Keratinocyte (primary cell): ENCODE results near the gene SRD5A1. TPM values are rescaled to one million over a fixed set of nuclear protein-coding genes. Genes with fewer than 3 reads are reported as not detected.
A peak's percentile ranks its signal among the peaks of the same experiment; 100 is the strongest.

ENCODE experiments used
- DNase-seq: peaks from one replicate; pipeline ENCODE4 v3.0.0-alpha.2; 2011; ENCODE audit warnings: low read depth, missing footprints, low spot score
- FAIRE-seq: peaks from 2 replicates; lab custom pipeline; 2011; peaks lifted over from hg19 to GRCh38; lab: Jason Lieb, UNC
- H2AFZ ChIP-seq: 2 replicates; pipeline ENCODE4 v1.6.0; 2012; ENCODE audit warnings: low read length, control low read depth, inconsistent platforms; ENCODE audit not compliant: control insufficient read depth
- H3K27ac ChIP-seq: 2 replicates; pipeline ENCODE4 v1.5.1; 2011; ENCODE audit warnings: low read length; ENCODE audit not compliant: control insufficient read depth, insufficient read depth
- H3K27me3 ChIP-seq: 3 replicates; pipeline ENCODE4 v1.6.0; 2011; ENCODE audit warnings: low read length; ENCODE audit not compliant: control insufficient read depth, insufficient read depth; ENCODE audit errors: extremely low read depth
- H3K36me3 ChIP-seq, 2 experiments: 2 replicates in 1 of 2; 3 replicates in 1 of 2; pipeline ENCODE4 v1.5.1; 2011; ENCODE audit warnings: low read length in 2 of 2, mild to moderate bottlenecking in 1 of 2; ENCODE audit not compliant: control insufficient read depth in 2 of 2, insufficient read depth in 2 of 2; ENCODE audit errors: extremely low read depth in 1 of 2
- H3K4me1 ChIP-seq: 3 replicates; pipeline ENCODE4 v1.5.1; 2011; ENCODE audit warnings: low read length; ENCODE audit not compliant: control insufficient read depth, insufficient read depth; ENCODE audit errors: extremely low read depth
- H3K4me2 ChIP-seq: 3 replicates; pipeline ENCODE4 v1.6.0; 2011; ENCODE audit warnings: low read depth, low read length; ENCODE audit not compliant: control insufficient read depth, insufficient read depth; ENCODE audit errors: extremely low read depth
- H3K4me3 ChIP-seq, 3 experiments: fragments of 200-600 bp in 1 of 3; sonication (generic) in 1 of 3; 2 replicates in 2 of 3; 3 replicates in 1 of 3; pipeline ENCODE4 v1.5.1; 2011 to 2016; ENCODE audit warnings: low read length in 3 of 3, mild to moderate bottlenecking in 3 of 3, control low read depth in 2 of 3, inconsistent platforms in 1 of 3, low read depth in 1 of 3, mixed read lengths in 1 of 3, mixed run types in 1 of 3, moderate library complexity in 1 of 3; ENCODE audit not compliant: control insufficient read depth in 2 of 3, insufficient read depth in 2 of 3; ENCODE audit errors: extremely low read depth in 1 of 3
- H3K79me2 ChIP-seq: 2 replicates; pipeline ENCODE4 v1.6.0; 2012; ENCODE audit warnings: low read length; ENCODE audit not compliant: control insufficient read depth, insufficient read depth
- H3K9ac ChIP-seq: 3 replicates; pipeline ENCODE4 v1.6.0; 2011; ENCODE audit warnings: low read length; ENCODE audit not compliant: control insufficient read depth, insufficient read depth; ENCODE audit errors: extremely low read depth
- H3K9me1 ChIP-seq: 3 replicates; pipeline ENCODE4 v1.6.0; 2011; ENCODE audit warnings: low read length; ENCODE audit not compliant: control insufficient read depth, insufficient read depth; ENCODE audit errors: extremely low read depth
- H3K9me3 ChIP-seq: 2 replicates; pipeline ENCODE4 v1.5.1; 2012; ENCODE audit warnings: low read depth, low read length; ENCODE audit not compliant: control insufficient read depth
- H4K20me1 ChIP-seq: 3 replicates; pipeline ENCODE4 v1.6.0; 2011; ENCODE audit warnings: low read length; ENCODE audit not compliant: control insufficient read depth, insufficient read depth; ENCODE audit errors: extremely low read depth
- EZH2 ChIP-seq: IDR thresholded peaks from one replicate; pipeline ENCODE4 v1.6.1; 2012; ENCODE audit warnings: inconsistent platforms, mild to moderate bottlenecking, low read length, moderate library complexity
- dilution Hi-C: fragments of 300-500 bp; cut with MboI; formaldehyde crosslinking; loops from one replicate; pipeline ENCODE4 v1.7.0; 2020; ENCODE audit warnings: low sequenced_read_pairs; ENCODE audit not compliant: extremely low pct_ligation_motif_present
- polyA plus RNA-seq, 5 experiments: library from polyadenylated mRNA; depleted of rRNA in 3 of 5; stranded (reverse) in 3 of 5; stranded (forward) in 1 of 5; unstranded in 1 of 5; fragments of >200 nt; gene quantifications; 1 replicate in 1 of 5; 2 replicates in 3 of 5; 3 replicates in 1 of 5; pipeline versions ENCODE4 v1.2.1 to v1.2.3, GENCODE V29; 2011 to 2012; ENCODE audit warnings: missing spikeins in 2 of 5, low read depth in 1 of 5, low replicate concordance in 1 of 5
- TF ChIP-seq, protein P1 (sequence below), 3 experiments: IDR thresholded peaks in 1 of 3; conservative IDR thresholded peaks in 1 of 3; optimal IDR thresholded peaks in 1 of 3; 2 replicates in 2 of 3; 3 replicates in 1 of 3; pipeline versions ENCODE3 to v1.5.1; 2011; ENCODE audit warnings: low read length in 3 of 3, mild to moderate bottlenecking in 3 of 3, moderate library complexity in 2 of 3, control low read depth in 1 of 3, inconsistent platforms in 1 of 3; ENCODE audit not compliant: insufficient read depth in 2 of 3; ENCODE audit errors: extremely low read depth in 1 of 3

The SRD5A1 gene
- polyA plus RNA-seq, 1 donor (not counting 4 experiments of a cell fraction or from before 2014, with no cell fraction given), result 35.4 TPM

- Histone ChIP-seq H3K9me1 (no peaks in the 10 kb centered on the region), H3K27me3 (no peaks in the 10 kb centered on the region), H3K9ac (peak overlapping the region; percentile 57), H3K79me2 (no peaks in the 10 kb centered on the region), H3K9me3 (no peaks in the 10 kb centered on the region), H3K4me2 (peak overlapping the region; percentile 70), H3K4me3 (peak overlapping the region in 1 of 3 experiments; percentile 15), H4K20me1 (no peaks in the 10 kb centered on the region), H3K27ac (peak overlapping the region; percentile 71), H2AFZ (peak overlapping the region; percentile 86), H3K4me1 (peaks cover 27% of the 10 kb centered on the region), H3K36me3 (no peaks in the 10 kb centered on the region)
- TF ChIP-seq, protein P1, sequence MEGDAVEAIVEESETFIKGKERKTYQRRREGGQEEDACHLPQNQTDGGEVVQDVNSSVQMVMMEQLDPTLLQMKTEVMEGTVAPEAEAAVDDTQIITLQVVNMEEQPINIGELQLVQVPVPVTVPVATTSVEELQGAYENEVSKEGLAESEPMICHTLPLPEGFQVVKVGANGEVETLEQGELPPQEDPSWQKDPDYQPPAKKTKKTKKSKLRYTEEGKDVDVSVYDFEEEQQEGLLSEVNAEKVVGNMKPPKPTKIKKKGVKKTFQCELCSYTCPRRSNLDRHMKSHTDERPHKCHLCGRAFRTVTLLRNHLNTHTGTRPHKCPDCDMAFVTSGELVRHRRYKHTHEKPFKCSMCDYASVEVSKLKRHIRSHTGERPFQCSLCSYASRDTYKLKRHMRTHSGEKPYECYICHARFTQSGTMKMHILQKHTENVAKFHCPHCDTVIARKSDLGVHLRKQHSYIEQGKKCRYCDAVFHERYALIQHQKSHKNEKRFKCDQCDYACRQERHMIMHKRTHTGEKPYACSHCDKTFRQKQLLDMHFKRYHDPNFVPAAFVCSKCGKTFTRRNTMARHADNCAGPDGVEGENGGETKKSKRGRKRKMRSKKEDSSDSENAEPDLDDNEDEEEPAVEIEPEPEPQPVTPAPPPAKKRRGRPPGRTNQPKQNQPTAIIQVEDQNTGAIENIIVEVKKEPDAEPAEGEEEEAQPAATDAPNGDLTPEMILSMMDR (optimal IDR thresholded peaks at IDR 0.05 in 1 of 3, IDR thresholded peaks at IDR 0.05 in 1 of 3, conservative IDR thresholded peaks at IDR 0.05 in 1 of 3; ENCODE audit: extremely low read depth in 1 of 3, insufficient read depth in 2 of 3, low read length in 3 of 3), result no peak
- no peak for TF ChIP-seq EZH2
- FAIRE-seq (peak; percentile 26), DNase-seq (peak; percentile 17)
- dilution Hi-C loops, result no loop called here
Measured at GRCh38 chr5:6704361-6704851, 71.2 kb downstream of the SRD5A1 start.

GRCh38 chr5:6705088-6705487 lies 71.8 kb downstream of the SRD5A1 start:
- Histone ChIP-seq H4K20me1 (no peaks in the 10 kb centered on the region), H3K9me3 (no peaks in the 10 kb centered on the region), H3K4me3 (peak overlapping the region in 1 of 3 experiments; percentile 15), H3K27ac (peak overlapping the region; percentile 71), H3K79me2 (no peaks in the 10 kb centered on the region), H3K9ac (peak overlapping the region; percentile 57), H3K27me3 (no peaks in the 10 kb centered on the region), H3K4me2 (peak overlapping the region; percentile 70), H3K9me1 (no peaks in the 10 kb centered on the region), H2AFZ (peak overlapping the region; percentile 86), H3K4me1 (peaks cover 27% of the 10 kb centered on the region), H3K36me3 (no peaks in the 10 kb centered on the region)
- TF ChIP-seq, protein P1 (optimal IDR thresholded peaks at IDR 0.05 in 1 of 3, IDR thresholded peaks at IDR 0.05 in 1 of 3, conservative IDR thresholded peaks at IDR 0.05 in 1 of 3; ENCODE audit: extremely low read depth in 1 of 3, insufficient read depth in 2 of 3, low read length in 3 of 3), result no peak
- TF ChIP-seq EZH2, result no peak
- no peak for DNase-seq
- FAIRE-seq, result no peak
- dilution Hi-C loops, result no loop called here
